Vagina (tissue), 2 donors: ENCODE results near the gene FBXO41.

Source experiments
- POLR2A ChIP-seq, 2 donors: fragments of 450-650 bp; IDR thresholded peaks; one replicate each; pipeline ENCODE4 v1.6.1; 2017; ENCODE audit warnings: antibody characterized with exemption in 2 of 2, mild to moderate bottlenecking in 2 of 2, moderate library complexity in 2 of 2
- POLR2AphosphoS5 ChIP-seq, 2 donors: sonication (generic); formaldehyde crosslinking; IDR thresholded peaks; one replicate each; pipeline ENCODE4 v1.9.0; 2017; ENCODE audit warnings: antibody characterized with exemption in 2 of 2, mild to moderate bottlenecking in 2 of 2, low read depth in 1 of 2; ENCODE audit not compliant: insufficient read depth in 1 of 2
- TF ChIP-seq, protein P1 (sequence below), 3 experiments: fragments of 450-650 bp in 2 of 3; fragments of 200-600 bp in 1 of 3; sonication (generic) in 1 of 3; IDR thresholded peaks; one replicate each; pipeline ENCODE4 v1.5.1; 2017 to 2019; ENCODE audit warnings: antibody characterized with exemption in 3 of 3, mild to moderate bottlenecking in 2 of 3, moderate library complexity in 2 of 3

DNA sequence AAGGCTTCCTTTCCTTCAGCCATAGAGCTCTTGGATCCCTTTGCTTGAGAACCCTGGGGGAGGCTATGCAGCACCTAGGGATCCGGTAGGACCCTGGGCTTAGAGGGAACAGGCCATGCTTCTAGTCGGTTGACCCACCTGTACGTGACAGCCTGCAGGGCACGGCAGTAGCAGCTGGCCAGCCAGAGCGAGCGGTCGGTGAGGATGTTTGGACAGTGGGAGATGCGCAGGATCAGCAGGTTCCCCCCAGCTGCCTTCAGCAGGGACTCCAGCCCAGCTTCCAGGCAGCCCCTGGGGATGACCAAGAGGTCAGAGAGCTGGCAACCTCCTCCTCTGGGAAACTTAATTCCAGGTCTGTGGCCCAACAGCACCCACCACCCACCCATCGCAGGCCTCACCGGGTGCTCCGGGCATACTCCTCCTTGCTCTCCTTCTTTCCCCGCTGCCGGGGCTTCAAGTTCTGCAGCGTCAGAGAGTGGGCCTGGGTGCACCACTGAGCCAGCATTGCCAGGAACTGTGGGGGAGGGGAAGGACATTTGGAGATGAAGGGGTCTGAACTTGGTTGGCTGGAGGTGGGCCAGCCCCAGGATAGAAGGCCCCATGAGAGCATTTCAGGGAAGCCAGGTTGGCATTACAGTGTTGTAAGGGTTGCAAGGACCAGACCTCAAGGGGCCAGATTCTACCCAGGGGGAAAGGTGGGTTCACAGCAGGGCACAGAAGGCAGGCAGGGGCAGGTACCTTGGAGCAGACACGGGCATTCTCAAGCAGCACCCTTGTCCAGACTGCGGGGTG, 20.5 kb downstream of the FBXO41 start:
- TF ChIP-seq, protein P1, sequence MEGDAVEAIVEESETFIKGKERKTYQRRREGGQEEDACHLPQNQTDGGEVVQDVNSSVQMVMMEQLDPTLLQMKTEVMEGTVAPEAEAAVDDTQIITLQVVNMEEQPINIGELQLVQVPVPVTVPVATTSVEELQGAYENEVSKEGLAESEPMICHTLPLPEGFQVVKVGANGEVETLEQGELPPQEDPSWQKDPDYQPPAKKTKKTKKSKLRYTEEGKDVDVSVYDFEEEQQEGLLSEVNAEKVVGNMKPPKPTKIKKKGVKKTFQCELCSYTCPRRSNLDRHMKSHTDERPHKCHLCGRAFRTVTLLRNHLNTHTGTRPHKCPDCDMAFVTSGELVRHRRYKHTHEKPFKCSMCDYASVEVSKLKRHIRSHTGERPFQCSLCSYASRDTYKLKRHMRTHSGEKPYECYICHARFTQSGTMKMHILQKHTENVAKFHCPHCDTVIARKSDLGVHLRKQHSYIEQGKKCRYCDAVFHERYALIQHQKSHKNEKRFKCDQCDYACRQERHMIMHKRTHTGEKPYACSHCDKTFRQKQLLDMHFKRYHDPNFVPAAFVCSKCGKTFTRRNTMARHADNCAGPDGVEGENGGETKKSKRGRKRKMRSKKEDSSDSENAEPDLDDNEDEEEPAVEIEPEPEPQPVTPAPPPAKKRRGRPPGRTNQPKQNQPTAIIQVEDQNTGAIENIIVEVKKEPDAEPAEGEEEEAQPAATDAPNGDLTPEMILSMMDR (IDR thresholded peaks at IDR 0.05) = no peak
- TF ChIP-seq POLR2A (IDR thresholded peaks at IDR 0.05) (no peak), POLR2AphosphoS5 (IDR thresholded peaks at IDR 0.05; ENCODE audit: insufficient read depth in 1 of 2, low read depth in 1 of 2) (no peak)
